H1 (cell line): Measurements from ENCODE around the gene SCO1. TPM values are rescaled to one million over a fixed set of nuclear protein-coding genes. Genes with fewer than 3 reads are reported as not detected.

Source experiments
- CTCF ChIA-PET: fragments of 300-600 bp; sonication (Branson Sonifier 250); formaldehyde crosslinking; loops from one replicate; lab custom pipeline; 2021; ENCODE audit not compliant: partially characterized antibody; lab: Charles Lee
- POLR2A ChIA-PET: fragments of 300-600 bp; sonication (Branson Sonifier 250); formaldehyde crosslinking; loops from one replicate; lab custom pipeline; 2021; ENCODE audit warnings: inconsistent platforms; ENCODE audit not compliant: partially characterized antibody; lab: Charles Lee
- DNase-seq, 2 experiments: peaks; one replicate each; pipeline versions ENCODE4 v3.0.0 to v3.0.0-alpha.2; 2010 to 2022; ENCODE audit warnings: low spot score in 2 of 2, low read depth in 1 of 2, mixed read lengths in 1 of 2
- FAIRE-seq: peaks from 2 replicates; lab custom pipeline; 2011; peaks lifted over from hg19 to GRCh38; lab: Jason Lieb, UNC
- H2AFZ ChIP-seq: 2 replicates; pipeline ENCODE4 v1.8.1; 2012; ENCODE audit warnings: low read length, inconsistent platforms
- H2AK5ac ChIP-seq: 2 replicates; pipeline ENCODE4 v1.6.1; 2013; ENCODE audit warnings: low read depth, low read length
- H2BK120ac ChIP-seq: replicated peaks from 2 replicates; pipeline ENCODE3; 2013; ENCODE audit warnings: low read depth, low read length, inconsistent platforms
- H2BK12ac ChIP-seq: 2 replicates; pipeline ENCODE4 v1.6.1; 2013; ENCODE audit warnings: low read depth, low read length
- H2BK15ac ChIP-seq: 2 replicates; pipeline ENCODE4 v1.6.1; 2013; ENCODE audit warnings: low read length
- H2BK20ac ChIP-seq: 2 replicates; pipeline ENCODE4 v1.6.1; 2013; ENCODE audit warnings: low read length
- H2BK5ac ChIP-seq: 2 replicates; pipeline ENCODE4 v1.6.1; 2013; ENCODE audit warnings: low read depth, low read length
- H3K14ac ChIP-seq: 2 replicates; pipeline ENCODE4 v1.6.1; 2013; ENCODE audit warnings: inconsistent platforms; ENCODE audit not compliant: insufficient read length
- H3K18ac ChIP-seq: 2 replicates; pipeline ENCODE4 v1.6.1; 2013; ENCODE audit warnings: low read length; ENCODE audit errors: extremely low read depth
- H3K23ac ChIP-seq: 2 replicates; pipeline ENCODE4 v1.6.1; 2013; ENCODE audit warnings: inconsistent platforms; ENCODE audit not compliant: insufficient read length
- H3K23me2 ChIP-seq: 2 replicates; pipeline ENCODE4 v1.6.1; 2013; ENCODE audit warnings: low read depth, low read length
- H3K27ac ChIP-seq: 2 replicates; pipeline ENCODE4 v1.6.1; 2011; ENCODE audit warnings: low read depth, low read length, inconsistent platforms
- H3K27me3 ChIP-seq, 4 experiments: replicated peaks in 1 of 4; 1 replicate in 1 of 4; 2 replicates in 3 of 4; pipeline versions ENCODE4 v1.6.1 to v1.8.1; 2011 to 2013; ENCODE audit warnings: low read length in 3 of 4, mild to moderate bottlenecking in 3 of 4, inconsistent platforms in 2 of 4, mixed read lengths in 2 of 4, moderate library complexity in 1 of 4; ENCODE audit not compliant: control insufficient read depth in 3 of 4, insufficient read depth in 3 of 4; ENCODE audit errors: extremely low read depth in 1 of 4
- H3K36me3 ChIP-seq, 4 experiments: 2 replicates each; pipeline versions ENCODE4 v1.6.1 to v1.8.1; 2011 to 2013; ENCODE audit warnings: mild to moderate bottlenecking in 4 of 4, low read length in 3 of 4, moderate library complexity in 2 of 4, control low read depth in 1 of 4, inconsistent platforms in 1 of 4; ENCODE audit not compliant: insufficient read depth in 4 of 4, control insufficient read depth in 2 of 4
- H3K4ac ChIP-seq: replicated peaks from 2 replicates; pipeline ENCODE3; 2013; ENCODE audit warnings: low read length, low read depth, mixed read lengths, inconsistent platforms; ENCODE audit not compliant: insufficient read length
- H3K4me1 ChIP-seq, 4 experiments: replicated peaks in 1 of 4; 1 replicate in 1 of 4; 2 replicates in 3 of 4; pipeline versions ENCODE4 v1.6.1 to v1.8.1; 2011 to 2013; ENCODE audit warnings: low read length in 3 of 4, inconsistent platforms in 2 of 4, mixed read lengths in 1 of 4; ENCODE audit not compliant: insufficient read depth in 4 of 4, control insufficient read depth in 3 of 4
- H3K4me2 ChIP-seq, 2 experiments: 2 replicates each; pipeline versions ENCODE4 v1.6.1 to v1.8.1; 2011 to 2013; ENCODE audit warnings: low read depth in 2 of 2, low read length in 2 of 2, control low read depth in 1 of 2, inconsistent platforms in 1 of 2, mild to moderate bottlenecking in 1 of 2; ENCODE audit not compliant: insufficient read depth in 1 of 2
- H3K4me3 ChIP-seq, 4 experiments: fragments of 200-600, 300-600 bp in 1 of 4; sonication (generic), shearing (Covaris generic), sonication (Bioruptor Twin) in 1 of 4; 2 replicates each; pipeline versions ENCODE4 v1.5.1 to v1.8.1; 2011 to 2016; ENCODE audit warnings: low read length in 4 of 4, low read depth in 3 of 4, control low read depth in 2 of 4, inconsistent platforms in 2 of 4, mild to moderate bottlenecking in 2 of 4, mixed read lengths in 1 of 4, moderate library complexity in 1 of 4; ENCODE audit not compliant: insufficient read depth in 2 of 4; ENCODE audit errors: extremely low read depth in 1 of 4
- H3K56ac ChIP-seq: replicated peaks from 2 replicates; pipeline ENCODE3; 2013; ENCODE audit warnings: low read depth, mild to moderate bottlenecking, mixed read lengths, low read length, inconsistent platforms; ENCODE audit not compliant: insufficient read length
- H3K79me1 ChIP-seq: 2 replicates; pipeline ENCODE4 v1.6.1; 2013; ENCODE audit warnings: low read depth, low read length, control low read depth
- H3K79me2 ChIP-seq, 2 experiments: 2 replicates each; pipeline versions ENCODE4 v1.6.1 to v1.8.1; 2012 to 2013; ENCODE audit warnings: low read length in 2 of 2, mild to moderate bottlenecking in 2 of 2, inconsistent platforms in 1 of 2; ENCODE audit not compliant: insufficient read depth in 2 of 2, control insufficient read depth in 1 of 2
- H3K9ac ChIP-seq, 4 experiments: replicated peaks in 1 of 4; 1 replicate in 1 of 4; 2 replicates in 3 of 4; pipeline versions ENCODE4 v1.6.1 to v1.8.1; 2011 to 2013; ENCODE audit warnings: low read depth in 3 of 4, low read length in 3 of 4, control low read depth in 2 of 4, mild to moderate bottlenecking in 2 of 4, moderate library complexity in 2 of 4, inconsistent platforms in 1 of 4; ENCODE audit errors: extremely low read depth in 1 of 4
- H3K9me3 ChIP-seq, 2 experiments: 2 replicates each; pipeline versions ENCODE4 v1.6.1 to v1.8.1; 2012 to 2013; ENCODE audit warnings: mild to moderate bottlenecking in 2 of 2, moderate library complexity in 2 of 2, control low read depth in 1 of 2, inconsistent platforms in 1 of 2, low read depth in 1 of 2, low read length in 1 of 2, mixed read lengths in 1 of 2; ENCODE audit not compliant: insufficient read depth in 2 of 2
- H4K20me1 ChIP-seq, 2 experiments: replicated peaks in 1 of 2; 2 replicates each; pipeline versions ENCODE3 to v1.8.1; 2011 to 2013; ENCODE audit warnings: inconsistent platforms in 2 of 2, low read length in 2 of 2, mild to moderate bottlenecking in 1 of 2; ENCODE audit not compliant: insufficient read depth in 2 of 2, control insufficient read depth in 1 of 2
- H4K5ac ChIP-seq: 2 replicates; pipeline ENCODE4 v1.6.1; 2013; ENCODE audit warnings: low read length, low read depth, mixed read lengths, inconsistent platforms; ENCODE audit not compliant: insufficient read length
- H4K8ac ChIP-seq: 2 replicates; pipeline ENCODE4 v1.8.0; 2013; ENCODE audit warnings: mild to moderate bottlenecking, moderate library complexity, low read length, inconsistent platforms; ENCODE audit not compliant: insufficient read depth; ENCODE audit errors: extremely low read depth
- H4K91ac ChIP-seq: replicated peaks from 2 replicates; pipeline ENCODE3; 2013; ENCODE audit warnings: low read length, mixed read lengths, inconsistent platforms; ENCODE audit not compliant: insufficient read length
- CEBPB ChIP-seq: IDR thresholded peaks from 2 replicates; pipeline ENCODE4 v1.6.1; 2012; ENCODE audit warnings: low read depth, low read length
- CHD1 ChIP-seq: IDR thresholded peaks from 2 replicates; pipeline ENCODE4 v1.6.1; 2012; ENCODE audit warnings: low read depth, low read length, improper control_type of control experiment
- CTBP2 ChIP-seq: IDR thresholded peaks from 2 replicates; pipeline ENCODE4 v1.7.0; 2011; ENCODE audit warnings: borderline replicate concordance, mild to moderate bottlenecking, moderate library complexity, mixed read lengths, low read length; ENCODE audit not compliant: insufficient read depth, insufficient read length
- FOSL1 ChIP-seq: IDR thresholded peaks from 2 replicates; pipeline ENCODE4 v1.6.1; 2011; ENCODE audit warnings: mild to moderate bottlenecking, low read depth, low read length, moderate library complexity; ENCODE audit not compliant: insufficient read depth
- GTF2F1 ChIP-seq: IDR thresholded peaks from 2 replicates; pipeline ENCODE4 v1.6.1; 2012; ENCODE audit warnings: low read depth, low read length, improper control_type of control experiment, borderline replicate concordance
- KDM1A ChIP-seq: fragments of 200-600, 300-600 bp; sonication (generic); IDR thresholded peaks from 2 replicates; pipeline ENCODE4 v1.7.1; 2016; ENCODE audit warnings: mild to moderate bottlenecking, low read length, borderline replicate concordance
- NRF1 ChIP-seq: IDR thresholded peaks from 2 replicates; pipeline ENCODE4 v1.6.1; 2011; ENCODE audit warnings: mild to moderate bottlenecking, low read depth, low read length, improper control_type of control experiment
- POLR2A ChIP-seq, 2 experiments: IDR thresholded peaks; 1 replicate in 1 of 2; 2 replicates in 1 of 2; pipeline ENCODE4 v1.6.1; 2011; ENCODE audit warnings: low read depth in 2 of 2, low read length in 2 of 2, mild to moderate bottlenecking in 2 of 2; ENCODE audit errors: control extremely low read depth in 1 of 2
- RAD21 ChIP-seq, 2 experiments: IDR thresholded peaks in 1 of 2; conservative IDR thresholded peaks in 1 of 2; 2 replicates each; pipeline ENCODE4 v1.6.1; 2011; ENCODE audit warnings: low read depth in 2 of 2, low read length in 2 of 2, improper control_type of control experiment in 1 of 2, inconsistent platforms in 1 of 2, mild to moderate bottlenecking in 1 of 2, moderate library complexity in 1 of 2
- SAP30 ChIP-seq: fragments of 300-600 bp; sonication (generic); IDR thresholded peaks from 2 replicates; pipeline ENCODE4 v1.7.1; 2012; ENCODE audit warnings: low read length, moderate library complexity, mild to moderate bottlenecking, inconsistent platforms; ENCODE audit not compliant: insufficient read depth, insufficient replicate concordance
- WGBS, 2 experiments: shearing (Covaris generic) in 1 of 2; methylation state at CpG; one replicate each; pipeline versions ENCODE4 v1.1.6 to v1.1.7; 2013 to 2015; ENCODE audit warnings: low lambda C conversion rate in 2 of 2, mixed read lengths in 2 of 2, inconsistent platforms in 1 of 2, low coverage in 1 of 2, missing lambda C conversion rate in 1 of 2; ENCODE audit not compliant: insufficient replicate concordance in 2 of 2, insufficient coverage in 1 of 2, insufficient read length in 1 of 2; ENCODE audit errors: extremely low coverage in 1 of 2, missing lambda C conversion rate in 1 of 2; 5-methylcytosine and 5-hydroxymethylcytosine counted together
- polyA plus RNA-seq, 7 experiments: library from polyadenylated mRNA; depleted of rRNA in 3 of 7; stranded (reverse) in 5 of 7; unstranded in 2 of 7; fragments of >200 nt in 5 of 7; fragments of 200-250 nt in 2 of 7; gene quantifications; 1 replicate in 5 of 7; 2 replicates in 1 of 7; 4 replicates in 1 of 7; pipeline versions ENCODE4 v1.2.1 to v1.2.3, GENCODE V29; 2011 to 2013; ENCODE audit warnings: missing spikeins in 2 of 7, mixed read lengths in 2 of 7
- total RNA-seq: library from RNA; stranded (reverse); fragmentation: NEBNext Ultra II Directional; extraction: Animal tissue kit (Norgen Biotek cat#: 25700); gene quantifications from 2 replicates; pipeline ENCODE4 v1.2.1, GENCODE V29; 2021
- TF ChIP-seq, protein P1 (sequence below): IDR thresholded peaks from 2 replicates; pipeline ENCODE4 v1.6.1; 2012; ENCODE audit warnings: low read length, inconsistent platforms

The SCO1 gene
- total and polyA plus RNA-seq, 2 of the 8 experiments (the other 6 are each of a cell fraction or from before 2014, with no cell fraction given), result 18.7 to 61.8 TPM

DNA sequence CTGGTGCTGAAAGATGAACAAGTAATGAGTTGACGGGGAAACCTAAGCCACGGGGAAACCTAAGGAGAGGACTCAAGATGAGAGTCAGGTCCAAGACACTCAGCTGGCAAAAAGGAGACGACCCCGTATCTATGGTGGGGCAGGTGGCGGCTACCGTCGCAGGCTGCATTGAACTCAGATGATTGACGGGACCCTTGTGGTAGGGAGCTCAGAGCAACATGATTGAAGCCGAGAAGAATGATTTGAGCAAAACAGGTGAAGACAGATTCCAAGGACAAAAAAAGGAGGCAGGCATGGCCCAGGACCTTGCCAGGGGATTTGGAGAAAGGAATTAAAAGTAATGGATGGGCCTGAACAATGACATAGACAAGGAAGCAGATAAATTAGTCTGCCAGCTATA, 32.8 kb downstream of the SCO1 start:
- no peak overlapping the region for H3K14ac ChIP-seq
- no peak overlapping the region for H3K56ac ChIP-seq
- no peak overlapping the region for H3K23ac ChIP-seq
- H2BK120ac ChIP-seq, result no peak overlapping the region
- H4K5ac ChIP-seq, result no peak overlapping the region
- no peak overlapping the region for H3K27ac ChIP-seq
- H3K9ac ChIP-seq, result no peak overlapping the region
- FAIRE-seq (no peak), DNase-seq (no peak)
- no peak overlapping the region for H2BK12ac ChIP-seq
- H2BK20ac ChIP-seq, result no peak overlapping the region
- H4K20me1 ChIP-seq, result peaks cover 0 to 2% of the 10 kb centered on the region in 2 experiments
- no peaks in the 10 kb centered on the region for H3K36me3 ChIP-seq
- ChIA-PET POLR2A (interaction anchor here (1.5 kb wide), 1 partner anchor 8 kb away, joined by 4 read pairs; no protein-coding TSS in a partner anchor), CTCF (interaction anchor here (0.7 to 2.7 kb wide), 7 partner anchors 11 to 35 kb away, joined by 3 to 10 read pairs (median 6); no protein-coding TSS in a partner anchor)
- H4K8ac ChIP-seq, result no peak overlapping the region
- no peaks in the 10 kb centered on the region for H3K4me1 ChIP-seq
- no peaks in the 10 kb centered on the region for H3K79me2 ChIP-seq
- no peaks in the 10 kb centered on the region for H3K9me3 ChIP-seq
- WGBS, 2 experiments, result 81% methylated on average over 9 of the region's 9 CpGs; no CpG with 5 or more reads in 1 of the 2 experiments
- H3K23me2 ChIP-seq, result no peaks in the 10 kb centered on the region
- no peak overlapping the region for H4K91ac ChIP-seq
- no peak overlapping the region for H2AFZ ChIP-seq
- no peak overlapping the region for H3K18ac ChIP-seq
- no peak overlapping the region for H3K4me2 ChIP-seq
- no peaks in the 10 kb centered on the region for H3K27me3 ChIP-seq
- H3K4me3 ChIP-seq, result no peak overlapping the region
- no peak overlapping the region for H2BK5ac ChIP-seq
- H2BK15ac ChIP-seq, result no peak overlapping the region
- H3K79me1 ChIP-seq, result no peaks in the 10 kb centered on the region
- H3K4ac ChIP-seq, result no peak overlapping the region
- no peak overlapping the region for H2AK5ac ChIP-seq
- TF ChIP-seq KDM1A (no peak), SAP30 (no peak), GTF2F1 (no peak), RAD21 (IDR thresholded peaks at IDR 0.05 in 1 of 2, conservative IDR thresholded peaks at IDR 0.05 in 1 of 2; ENCODE audit: low read depth in 2 of 2, low read length in 2 of 2) (no peak), POLR2A (IDR thresholded peaks at IDR 0.05; ENCODE audit: control extremely low read depth in 1 of 2, low read depth in 2 of 2, low read length in 2 of 2) (no peak), FOSL1 (no peak), CEBPB (no peak), NRF1 (no peak), CHD1 (no peak), CTBP2 (no peak)
- TF ChIP-seq, protein P1, sequence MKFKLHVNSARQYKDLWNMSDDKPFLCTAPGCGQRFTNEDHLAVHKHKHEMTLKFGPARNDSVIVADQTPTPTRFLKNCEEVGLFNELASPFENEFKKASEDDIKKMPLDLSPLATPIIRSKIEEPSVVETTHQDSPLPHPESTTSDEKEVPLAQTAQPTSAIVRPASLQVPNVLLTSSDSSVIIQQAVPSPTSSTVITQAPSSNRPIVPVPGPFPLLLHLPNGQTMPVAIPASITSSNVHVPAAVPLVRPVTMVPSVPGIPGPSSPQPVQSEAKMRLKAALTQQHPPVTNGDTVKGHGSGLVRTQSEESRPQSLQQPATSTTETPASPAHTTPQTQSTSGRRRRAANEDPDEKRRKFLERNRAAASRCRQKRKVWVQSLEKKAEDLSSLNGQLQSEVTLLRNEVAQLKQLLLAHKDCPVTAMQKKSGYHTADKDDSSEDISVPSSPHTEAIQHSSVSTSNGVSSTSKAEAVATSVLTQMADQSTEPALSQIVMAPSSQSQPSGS, result no peak
